Measurements from ENCODE around the gene MRPL22. TPM values are rescaled to one million over a fixed set of nuclear protein-coding genes. Genes with fewer than 3 reads are reported as not detected.

Gene MRPL22
- total RNA-seq, 1 experiment from 2014 or later = 77.2 TPM

DNA sequence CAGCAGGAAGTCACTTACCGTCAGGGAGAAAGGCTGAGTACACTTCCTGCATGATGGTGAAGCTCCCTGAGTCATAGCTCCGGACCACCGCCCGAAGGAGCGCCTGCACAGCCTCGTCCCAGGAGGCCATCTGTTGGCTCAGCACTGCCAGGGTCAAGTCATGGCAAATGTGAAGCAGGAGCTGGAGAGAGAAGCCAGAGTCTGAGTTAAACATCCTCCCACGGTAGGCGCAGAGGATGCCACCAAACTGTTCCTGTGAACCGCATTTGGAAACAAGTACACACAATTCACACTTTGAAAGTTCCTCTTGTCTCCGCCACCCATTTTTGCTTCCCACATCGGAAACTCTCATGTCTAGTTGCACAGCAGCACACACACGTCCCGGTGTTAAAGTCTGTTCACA lies 48.5 kb upstream of the MRPL22 start:
- Histone ChIP-seq H2BK20ac (ENCODE audit: low read depth, low read length, poor library complexity, severe bottlenecking) (no peak overlapping the region), H3K4ac (ENCODE audit: low read depth, low read length) (no peak overlapping the region), H3K4me1 (ENCODE audit: insufficient read depth, low read length) (no peaks in the 10 kb centered on the region), H3K23me2 (ENCODE audit: insufficient read length, low read depth, low read length, poor library complexity, severe bottlenecking) (no peaks in the 10 kb centered on the region), H4K5ac (ENCODE audit: insufficient read length, low read depth, low read length) (no peak overlapping the region), H3K18ac (ENCODE audit: insufficient read length, low read depth, low read length) (no peak overlapping the region), H3K27ac (ENCODE audit: insufficient read length, low read depth, low read length) (no peak overlapping the region), H2BK5ac (ENCODE audit: insufficient read length, low read length) (no peak overlapping the region), H3K79me1 (ENCODE audit: insufficient read depth, low read depth, low read length, poor library complexity, severe bottlenecking) (no peaks in the 10 kb centered on the region), H2BK120ac (ENCODE audit: low read depth, low read length, poor library complexity, severe bottlenecking) (no peak overlapping the region), H4K20me1 (ENCODE audit: control insufficient read depth, insufficient read depth, insufficient read length) (no peaks in the 10 kb centered on the region), H3K56ac (ENCODE audit: insufficient read length, low read depth, low read length) (no peak overlapping the region), H2BK12ac (ENCODE audit: insufficient read length, low read depth, low read length) (no peak overlapping the region), H3T11ph (ENCODE audit: low read length) (no peak overlapping the region), H4K91ac (ENCODE audit: insufficient read length, low read depth, low read length) (no peak overlapping the region), H3K9ac (ENCODE audit: extremely low read depth, insufficient read length, low read length) (no peak overlapping the region), H4K8ac (replicated peaks; ENCODE audit: insufficient read length, low read depth, low read length) (no peak overlapping the region), H3K9me3 (ENCODE audit: control insufficient read depth, low read depth, low read length) (no peaks in the 10 kb centered on the region), H3K23ac (ENCODE audit: insufficient read length, low read depth, low read length) (no peak overlapping the region), H3K4me2 (ENCODE audit: insufficient read depth, insufficient read length, low read length) (no peak overlapping the region), H3K14ac (ENCODE audit: insufficient read depth, low read length) (no peak overlapping the region), H2AK5ac (ENCODE audit: insufficient read length, low read length) (no peak overlapping the region), H3K79me2 (ENCODE audit: insufficient read depth, low read length) (no peaks in the 10 kb centered on the region), H2AFZ (ENCODE audit: low read length) (no peak overlapping the region), H3K27me3 (ENCODE audit: insufficient read depth, low read length) (no peaks in the 10 kb centered on the region), H2BK15ac (ENCODE audit: low read depth, low read length) (no peak overlapping the region)
- Mint-ChIP-seq H3K27me3 (ENCODE audit: low read depth) (no peaks in the 10 kb centered on the region), H3K36me3 (ENCODE audit: insufficient read depth in 1 of 3, low read depth in 3 of 3) (peaks cover 63 to 93% (median 83%) of the 10 kb centered on the region in 3 experiments), H3K9me3 (no peaks in the 10 kb centered on the region), H3K4me3 (no peak overlapping the region), H3K4me1 (no peaks in the 10 kb centered on the region), H3K27ac (no peak overlapping the region)
- no CpG with 5 or more reads among the region's 13 CpGs for WGBS (ENCODE audit: extremely low coverage, insufficient read length, low lambda C conversion rate)
- no peak for TF ChIP-seq CTCF (conservative IDR thresholded peaks at IDR 0.05)
- no peak for DNase-seq
